GM10266 (cell line): Measurements from ENCODE around the gene HMGCS1.

Experiments
- DNase-seq: peaks from one replicate; pipeline ENCODE4 v3.0.0; 2012; ENCODE audit errors: extremely low spot score
- TF ChIP-seq, protein P1 (sequence below): IDR thresholded peaks from 2 replicates; pipeline ENCODE4 v1.5.1; 2012; ENCODE audit warnings: mild to moderate bottlenecking, low read depth; ENCODE audit not compliant: control insufficient read depth, insufficient read depth; ENCODE audit errors: missing control alignments

HMGCS1 gene

DNA sequence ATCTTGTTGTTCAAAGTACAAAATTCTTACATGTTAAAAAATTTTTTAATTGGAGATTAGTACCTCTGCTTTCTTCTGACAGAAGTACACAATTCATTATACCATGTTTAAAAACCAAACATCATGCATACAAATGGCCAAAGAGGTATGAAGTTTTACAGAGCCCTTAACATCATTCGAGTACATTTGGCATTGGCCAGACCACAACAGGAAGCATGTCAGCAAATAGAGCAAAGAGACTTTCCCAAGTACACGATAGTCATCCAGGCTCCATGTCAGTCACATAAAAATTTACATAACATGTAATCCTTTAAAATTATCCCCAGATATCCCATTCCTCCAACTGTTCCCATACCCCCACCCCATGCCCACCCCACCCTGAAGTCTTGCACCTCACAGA, 22.5 kb downstream of the HMGCS1 start:
- TF ChIP-seq, protein P1, sequence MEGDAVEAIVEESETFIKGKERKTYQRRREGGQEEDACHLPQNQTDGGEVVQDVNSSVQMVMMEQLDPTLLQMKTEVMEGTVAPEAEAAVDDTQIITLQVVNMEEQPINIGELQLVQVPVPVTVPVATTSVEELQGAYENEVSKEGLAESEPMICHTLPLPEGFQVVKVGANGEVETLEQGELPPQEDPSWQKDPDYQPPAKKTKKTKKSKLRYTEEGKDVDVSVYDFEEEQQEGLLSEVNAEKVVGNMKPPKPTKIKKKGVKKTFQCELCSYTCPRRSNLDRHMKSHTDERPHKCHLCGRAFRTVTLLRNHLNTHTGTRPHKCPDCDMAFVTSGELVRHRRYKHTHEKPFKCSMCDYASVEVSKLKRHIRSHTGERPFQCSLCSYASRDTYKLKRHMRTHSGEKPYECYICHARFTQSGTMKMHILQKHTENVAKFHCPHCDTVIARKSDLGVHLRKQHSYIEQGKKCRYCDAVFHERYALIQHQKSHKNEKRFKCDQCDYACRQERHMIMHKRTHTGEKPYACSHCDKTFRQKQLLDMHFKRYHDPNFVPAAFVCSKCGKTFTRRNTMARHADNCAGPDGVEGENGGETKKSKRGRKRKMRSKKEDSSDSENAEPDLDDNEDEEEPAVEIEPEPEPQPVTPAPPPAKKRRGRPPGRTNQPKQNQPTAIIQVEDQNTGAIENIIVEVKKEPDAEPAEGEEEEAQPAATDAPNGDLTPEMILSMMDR = no peak
- no peak for DNase-seq

DNA sequence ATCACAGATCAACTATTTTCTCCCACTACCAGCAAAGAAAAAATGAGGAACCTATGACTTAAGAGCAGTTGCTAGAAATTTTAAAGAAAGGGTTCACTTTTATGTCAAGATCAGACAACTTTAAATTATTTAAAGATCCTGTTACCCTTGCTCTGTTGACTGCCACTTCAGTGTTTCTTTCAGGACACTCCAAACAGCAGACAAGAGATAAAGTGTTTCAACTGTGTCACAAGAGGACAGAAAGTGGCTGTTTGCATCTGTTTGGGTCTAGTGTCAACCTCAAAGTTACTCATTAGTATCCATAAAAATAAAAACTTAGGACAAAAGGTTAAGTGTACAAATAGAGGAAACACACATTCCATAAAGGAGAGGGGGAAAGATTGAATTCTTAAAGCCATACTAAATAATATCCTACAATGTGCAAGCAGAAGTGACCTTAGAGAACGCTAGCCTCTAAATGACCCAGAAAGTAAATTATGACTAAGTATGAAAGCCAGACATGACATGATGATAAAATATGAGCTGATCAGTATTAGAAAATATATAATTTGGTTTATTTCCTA, 24.9 kb downstream of the HMGCS1 start:
- TF ChIP-seq, protein P1 = no peak
- no peak for DNase-seq

DNA sequence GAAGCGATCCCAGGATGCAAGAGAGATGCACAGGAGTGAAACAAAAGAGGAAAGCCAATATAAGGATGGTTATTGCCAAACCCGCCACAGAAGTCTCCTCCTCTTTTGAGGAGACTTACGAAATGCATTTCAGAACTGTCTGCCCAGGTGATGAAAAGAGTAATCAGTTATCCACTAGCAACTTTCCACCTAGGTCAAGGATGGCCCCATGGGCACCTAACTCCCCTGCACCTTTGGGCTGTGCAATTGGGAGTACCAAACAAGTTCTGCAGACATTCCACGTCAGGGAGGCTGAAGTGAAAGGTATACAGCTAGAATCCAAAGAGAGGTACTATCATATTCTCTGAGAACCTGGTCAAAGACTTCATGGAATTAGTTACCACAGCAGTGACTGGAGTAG, 25.7 kb downstream of the HMGCS1 start:
- DNase-seq = no peak
- TF ChIP-seq, protein P1 = no peak

DNA sequence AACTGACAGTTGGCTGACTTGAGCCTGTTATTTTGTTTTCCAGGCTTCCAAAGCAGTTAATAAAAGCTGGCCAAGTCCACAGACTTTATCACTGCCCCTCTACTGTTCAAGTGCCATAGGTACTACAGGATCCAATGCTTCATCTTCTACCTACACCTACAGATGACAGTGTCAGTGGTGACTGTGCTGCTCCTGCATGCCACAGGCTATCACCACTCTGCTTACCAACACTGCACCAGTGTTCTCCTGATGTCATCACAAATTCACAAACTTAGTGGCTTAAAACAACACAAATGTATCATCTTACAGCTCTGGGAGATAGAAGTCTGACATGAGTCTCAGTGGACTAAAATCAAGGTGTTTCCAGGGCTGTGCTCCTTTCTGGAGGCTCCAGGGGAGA, 26.6 kb downstream of the HMGCS1 start:
- DNase-seq = no peak
- TF ChIP-seq, protein P1 = no peak

DNA sequence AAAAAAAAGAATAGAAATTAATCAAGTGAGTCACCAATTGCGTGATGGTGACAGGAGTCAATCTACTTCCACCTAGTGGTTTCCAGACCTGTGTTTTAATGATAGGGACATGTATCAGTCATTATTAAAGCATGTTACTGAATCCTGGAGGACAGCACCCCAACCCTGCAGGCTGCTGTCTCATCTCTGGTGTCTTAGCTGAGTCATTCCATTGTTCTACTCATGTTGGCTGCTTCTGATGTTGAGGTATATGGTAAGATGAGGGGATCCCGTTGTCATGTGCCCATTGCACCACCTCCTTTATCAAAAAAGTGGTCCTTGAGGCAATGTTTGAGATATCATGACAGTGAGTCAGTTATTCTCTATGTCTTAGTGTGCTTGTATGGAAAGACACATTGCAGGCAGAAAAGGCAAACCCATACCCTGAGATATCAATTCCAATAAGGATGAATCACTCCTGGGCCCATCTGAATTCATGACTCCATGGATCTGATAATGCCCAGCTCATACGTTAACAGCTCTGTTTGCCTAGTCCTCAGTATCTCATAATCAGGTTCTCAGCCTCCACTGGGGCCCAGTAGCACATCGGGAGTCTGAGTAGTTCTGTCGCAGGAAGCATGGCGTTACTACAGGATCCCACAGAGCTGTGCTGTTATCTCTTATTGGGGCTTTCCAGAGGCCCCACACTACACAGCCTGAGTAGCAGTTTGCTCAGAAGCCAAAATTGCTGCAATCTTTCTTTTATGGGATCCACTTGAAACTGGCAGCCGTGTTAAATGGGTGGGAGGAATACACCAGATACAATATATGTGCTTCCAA, 31.2 kb downstream of the HMGCS1 start:
- DNase-seq = no peak

DNA sequence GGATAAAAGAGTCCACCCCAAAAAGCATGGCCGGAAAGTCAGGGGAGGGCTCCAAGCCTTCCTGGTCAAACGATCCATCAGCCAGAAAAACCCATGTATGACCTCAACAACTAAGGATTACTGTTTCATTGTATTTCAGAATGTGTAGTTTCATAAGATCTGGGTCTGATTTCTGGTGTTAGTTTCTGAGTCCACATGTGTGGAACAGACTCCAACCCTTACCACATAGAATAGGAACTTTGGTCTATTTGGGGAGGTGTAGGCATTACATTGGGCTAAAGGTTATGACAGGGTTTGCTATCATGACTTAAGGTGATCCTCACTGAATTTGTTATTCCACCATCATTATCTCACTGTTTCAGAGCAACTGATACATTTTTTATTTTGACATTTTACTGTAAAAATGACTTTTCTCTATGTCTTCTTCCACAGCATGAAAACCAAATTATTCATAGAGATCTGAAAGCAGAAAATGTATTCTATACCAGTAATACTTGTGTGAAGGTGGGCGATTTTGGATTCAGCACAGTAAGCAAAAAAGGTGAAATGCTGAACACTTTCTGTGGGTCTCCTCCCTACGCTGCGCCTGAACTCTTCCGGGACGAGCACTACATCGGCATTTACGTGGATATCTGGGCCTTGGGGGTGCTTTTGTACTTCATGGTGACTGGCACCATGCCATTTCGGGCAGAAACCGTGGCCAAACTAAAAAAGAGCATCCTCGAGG, 33.5 kb downstream of the HMGCS1 start:
- DNase-seq = no peak
- TF ChIP-seq, protein P1 = no peak

More for the DNA sequence above, 31.2 kb downstream of the HMGCS1 start:
- TF ChIP-seq, protein P1 = no peak
